CD14-positive monocyte (primary cell): ENCODE data around the gene BARX2. TPM values are rescaled to one million over a fixed set of nuclear protein-coding genes. Genes with fewer than 3 reads are reported as not detected.
A peak's percentile ranks its signal among the peaks of the same experiment; 100 is the strongest.

Experiments used
- DNase-seq, 3 donors: peaks; one replicate each; pipeline ENCODE4 v3.0.0-alpha.2; 2011 to 2022
- H2AFZ ChIP-seq: 2 replicates; pipeline ENCODE4 v1.6.0; 2012; ENCODE audit warnings: mild to moderate bottlenecking, low read depth, low read length, inconsistent platforms; ENCODE audit not compliant: insufficient read depth, poor library complexity, severe bottlenecking
- H3K27ac ChIP-seq, 2 donors: 1 replicate in 1 of 2; 2 replicates in 1 of 2; pipeline ENCODE4 v1.5.1; 2012 to 2013; ENCODE audit warnings: low read length in 2 of 2, control low read depth in 1 of 2, inconsistent platforms in 1 of 2, low read depth in 1 of 2, mild to moderate bottlenecking in 1 of 2
- H3K27me3 ChIP-seq, 2 donors: one replicate each; pipeline versions ENCODE4 v1.6.0 to v1.6.1; 2011 to 2013; ENCODE audit warnings: low read length in 2 of 2; ENCODE audit not compliant: control insufficient read depth in 2 of 2, insufficient read depth in 2 of 2
- H3K36me3 ChIP-seq, 2 donors: replicated peaks in 1 of 2; 1 replicate in 1 of 2; 2 replicates in 1 of 2; pipeline versions ENCODE4 v1.5.1 to v1.6.1; 2012 to 2013; ENCODE audit warnings: low read length in 2 of 2, control low read depth in 1 of 2, inconsistent platforms in 1 of 2, mild to moderate bottlenecking in 1 of 2; ENCODE audit not compliant: insufficient read depth in 2 of 2, control insufficient read depth in 1 of 2
- H3K4me1 ChIP-seq, 2 donors: 1 replicate in 1 of 2; 2 replicates in 1 of 2; pipeline versions ENCODE4 v1.5.1 to v1.6.1; 2012 to 2013; ENCODE audit warnings: low read length in 2 of 2, control low read depth in 1 of 2, inconsistent platforms in 1 of 2, mild to moderate bottlenecking in 1 of 2, moderate library complexity in 1 of 2; ENCODE audit not compliant: insufficient read depth in 2 of 2, control insufficient read depth in 1 of 2
- H3K4me2 ChIP-seq: replicated peaks from 2 replicates; pipeline ENCODE3; 2012; ENCODE audit warnings: low read length, moderate library complexity, mild to moderate bottlenecking; ENCODE audit not compliant: poor library complexity, severe bottlenecking; ENCODE audit errors: extremely low read depth
- H3K4me3 ChIP-seq, 3 experiments: fragments of 200-600 bp in 1 of 3; sonication (generic) in 1 of 3; replicated peaks in 1 of 3; 1 replicate in 2 of 3; 2 replicates in 1 of 3; pipeline ENCODE4 v1.5.1; 2011 to 2013; ENCODE audit warnings: low read length in 3 of 3, mild to moderate bottlenecking in 3 of 3, control low read depth in 2 of 3, low read depth in 2 of 3, inconsistent platforms in 1 of 3, moderate library complexity in 1 of 3
- H3K79me2 ChIP-seq: 2 replicates; pipeline ENCODE4 v1.6.0; 2012; ENCODE audit warnings: mild to moderate bottlenecking, control low read depth, inconsistent platforms, low read length, moderate library complexity; ENCODE audit not compliant: insufficient read depth
- H3K9ac ChIP-seq: 2 replicates; pipeline ENCODE4 v1.6.0; 2017; ENCODE audit warnings: low read length, mild to moderate bottlenecking; ENCODE audit not compliant: insufficient read depth, poor library complexity, severe bottlenecking
- H3K9me3 ChIP-seq, 2 donors: replicated peaks in 1 of 2; 1 replicate in 1 of 2; 2 replicates in 1 of 2; pipeline versions ENCODE4 v1.5.1 to v1.6.1; 2012 to 2013; ENCODE audit warnings: low read length in 2 of 2, control low read depth in 1 of 2; ENCODE audit not compliant: control insufficient read depth in 1 of 2, insufficient read depth in 1 of 2
- H4K20me1 ChIP-seq: 2 replicates; pipeline ENCODE4 v1.6.0; 2012; ENCODE audit warnings: mild to moderate bottlenecking, low read length, control low read depth, moderate library complexity; ENCODE audit not compliant: insufficient read depth
- H3K27ac Mint-ChIP-seq, 7 donors: one replicate each; pipeline ENCODE4 v1.8.0; 2020; ENCODE audit warnings: mild to moderate bottlenecking in 7 of 7, mixed read lengths in 7 of 7, moderate library complexity in 6 of 7, inconsistent platforms in 2 of 7
- H3K27me3 Mint-ChIP-seq, 3 donors: one replicate each; pipeline ENCODE4 v1.8.0; 2021 to 2022; ENCODE audit warnings: low read depth in 3 of 3, mild to moderate bottlenecking in 3 of 3, mixed read lengths in 3 of 3, moderate library complexity in 3 of 3, inconsistent platforms in 1 of 3
- H3K36me3 Mint-ChIP-seq, 2 donors: one replicate each; pipeline ENCODE4 v1.8.0; 2020; ENCODE audit warnings: mixed read lengths in 2 of 2, inconsistent platforms in 1 of 2, mild to moderate bottlenecking in 1 of 2
- H3K4me1 Mint-ChIP-seq: one replicate; pipeline ENCODE4 v1.8.0; 2020; ENCODE audit warnings: mild to moderate bottlenecking, mixed read lengths
- H3K4me3 Mint-ChIP-seq, 2 donors: one replicate each; pipeline ENCODE4 v1.8.0; 2020; ENCODE audit warnings: mild to moderate bottlenecking in 2 of 2, mixed read lengths in 2 of 2, moderate library complexity in 1 of 2
- H3K9me3 Mint-ChIP-seq, 7 donors: one replicate each; pipeline ENCODE4 v1.8.0; 2020 to 2022; ENCODE audit warnings: mixed read lengths in 7 of 7, mild to moderate bottlenecking in 6 of 7, moderate library complexity in 6 of 7, inconsistent platforms in 2 of 7
- WGBS: methylation state at CpG from one replicate; pipeline ENCODE4 v1.1.5; 2013; ENCODE audit warnings: missing lambda C conversion rate; ENCODE audit not compliant: insufficient coverage; 5-methylcytosine and 5-hydroxymethylcytosine counted together
- intact Hi-C, 2 donors: fragments of 100-400 bp; cut with micrococcal nuclease; formaldehyde crosslinking; loops; one replicate each; pipeline versions ENCODE4 v1.15.0 to v1.15.1; 2023
- polyA plus RNA-seq, 3 donors: library from polyadenylated mRNA; depleted of rRNA in 1 of 3; unstranded in 2 of 3; stranded (reverse) in 1 of 3; fragments of 300-500 nt in 2 of 3; fragments of >200 nt in 1 of 3; fragmentation: Illumina TruSeq in 2 of 3; gene quantifications; 1 replicate in 2 of 3; 2 replicates in 1 of 3; pipeline ENCODE4 v1.2.3, GENCODE V29; 2012 to 2021
- TF ChIP-seq, protein P1 (sequence below): fragments of 200-600 bp; IDR thresholded peaks from one replicate; pipeline ENCODE4 v1.8.0; 2022; ENCODE audit warnings: antibody characterized with exemption, mild to moderate bottlenecking

The BARX2 gene
- polyA plus RNA-seq, 3 donors = not detected

DNA sequence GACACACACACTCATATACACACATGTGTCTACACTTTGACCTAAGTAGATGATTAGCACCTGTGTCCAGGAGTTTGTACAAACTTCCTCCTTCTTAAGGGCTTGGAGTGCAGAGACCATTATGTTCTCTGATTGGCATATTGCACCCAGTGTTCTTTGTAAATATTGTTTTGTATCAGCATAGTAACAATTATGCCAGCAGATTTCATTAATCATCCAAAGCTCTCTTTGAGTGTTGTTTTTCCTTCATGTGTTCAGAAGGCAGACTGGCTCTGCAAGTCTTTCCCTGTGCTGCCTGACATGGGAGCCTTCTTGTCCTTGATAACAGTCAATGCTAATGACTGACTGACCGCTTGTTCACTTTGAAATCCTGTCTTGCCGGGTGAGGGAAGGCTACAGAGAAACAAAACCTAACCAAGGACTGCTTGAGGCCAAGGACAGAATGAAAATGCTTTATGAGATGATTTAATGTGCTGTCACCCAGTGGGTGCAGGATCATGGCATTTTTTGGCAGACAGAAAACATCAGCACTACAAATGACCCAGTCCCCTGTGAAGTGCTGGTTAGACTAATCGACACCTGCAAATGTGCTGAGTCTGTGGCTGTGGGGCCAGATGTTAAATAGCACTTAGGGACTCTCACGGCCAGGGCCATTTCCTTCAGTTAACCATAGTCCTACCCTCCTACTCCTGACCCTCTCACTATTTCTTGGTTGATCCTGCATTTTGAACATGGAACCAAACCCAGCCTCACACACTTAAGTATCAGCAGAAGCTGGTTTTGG is 6.6 kb upstream of the BARX2 start:
- no peak for DNase-seq
- Histone ChIP-seq H3K27me3 (peaks cover 82 to 96% of the 10 kb centered on the region in 2 donors), H3K4me3 (no peak overlapping the region), H2AFZ (no peak overlapping the region), H3K27ac (no peak overlapping the region), H3K9me3 (peaks cover 0 to 20% of the 10 kb centered on the region in 2 donors), H4K20me1 (no peaks in the 10 kb centered on the region), H3K79me2 (no peaks in the 10 kb centered on the region), H3K4me1 (peaks cover 14% of the 10 kb centered on the region in 2 donors), H3K36me3 (no peaks in the 10 kb centered on the region), H3K9ac (no peak overlapping the region), H3K4me2 (no peak overlapping the region)
- peaks cover 13% of the 10 kb centered on the region for H3K4me1 Mint-ChIP-seq
- peak overlapping the region in 1 of 2 donors; percentile 40 for H3K4me3 Mint-ChIP-seq
- peaks cover 0 to 17% (median 5%) of the 10 kb centered on the region in 7 donors for H3K9me3 Mint-ChIP-seq
- intact Hi-C loops = no loop called here
- no peak overlapping the region for H3K27ac Mint-ChIP-seq
- peaks cover 64 to 87% (median 77%) of the 10 kb centered on the region in 3 donors for H3K27me3 Mint-ChIP-seq
- H3K36me3 Mint-ChIP-seq = no peaks in the 10 kb centered on the region
- 56% methylated on average over 2 of the region's 4 CpGs for WGBS
- TF ChIP-seq, protein P1, sequence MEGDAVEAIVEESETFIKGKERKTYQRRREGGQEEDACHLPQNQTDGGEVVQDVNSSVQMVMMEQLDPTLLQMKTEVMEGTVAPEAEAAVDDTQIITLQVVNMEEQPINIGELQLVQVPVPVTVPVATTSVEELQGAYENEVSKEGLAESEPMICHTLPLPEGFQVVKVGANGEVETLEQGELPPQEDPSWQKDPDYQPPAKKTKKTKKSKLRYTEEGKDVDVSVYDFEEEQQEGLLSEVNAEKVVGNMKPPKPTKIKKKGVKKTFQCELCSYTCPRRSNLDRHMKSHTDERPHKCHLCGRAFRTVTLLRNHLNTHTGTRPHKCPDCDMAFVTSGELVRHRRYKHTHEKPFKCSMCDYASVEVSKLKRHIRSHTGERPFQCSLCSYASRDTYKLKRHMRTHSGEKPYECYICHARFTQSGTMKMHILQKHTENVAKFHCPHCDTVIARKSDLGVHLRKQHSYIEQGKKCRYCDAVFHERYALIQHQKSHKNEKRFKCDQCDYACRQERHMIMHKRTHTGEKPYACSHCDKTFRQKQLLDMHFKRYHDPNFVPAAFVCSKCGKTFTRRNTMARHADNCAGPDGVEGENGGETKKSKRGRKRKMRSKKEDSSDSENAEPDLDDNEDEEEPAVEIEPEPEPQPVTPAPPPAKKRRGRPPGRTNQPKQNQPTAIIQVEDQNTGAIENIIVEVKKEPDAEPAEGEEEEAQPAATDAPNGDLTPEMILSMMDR = no peak

DNA sequence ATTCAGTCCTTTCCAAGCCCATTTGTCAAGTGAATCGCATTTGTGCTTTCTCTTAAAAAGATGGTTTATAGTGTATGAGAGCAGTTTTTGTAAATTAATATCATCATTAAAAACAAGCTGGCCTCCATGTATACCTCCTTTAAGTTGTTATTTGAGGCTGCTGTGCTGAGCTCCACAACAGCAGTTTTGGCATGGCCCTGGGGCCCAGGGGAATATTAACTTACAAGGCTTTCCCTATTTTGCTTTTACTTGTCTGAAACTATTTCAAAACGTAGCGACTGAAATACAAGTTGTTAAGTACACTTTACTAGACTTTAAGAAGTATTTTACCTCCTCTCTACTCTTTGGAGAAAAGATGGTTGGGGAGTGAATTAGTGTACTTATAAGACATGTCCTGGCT is 4.9 kb upstream of the BARX2 start:
- Mint-ChIP-seq H3K27ac (no peak overlapping the region), H3K4me3 (peak overlapping the region in 1 of 2 donors; percentile 90), H3K9me3 (peaks cover 0 to 26% (median 7%) of the 10 kb centered on the region in 7 donors), H3K27me3 (peaks cover 76 to 99% (median 87%) of the 10 kb centered on the region in 3 donors), H3K36me3 (peaks cover 0 to 5% of the 10 kb centered on the region in 2 donors), H3K4me1 (peaks cover 24% of the 10 kb centered on the region)
- intact Hi-C loops = no loop called here
- Histone ChIP-seq H2AFZ (no peak overlapping the region), H3K9me3 (peaks cover 0 to 24% of the 10 kb centered on the region in 2 donors), H4K20me1 (no peaks in the 10 kb centered on the region), H3K79me2 (no peaks in the 10 kb centered on the region), H3K9ac (no peak overlapping the region), H3K4me3 (no peak overlapping the region), H3K27ac (no peak overlapping the region), H3K27me3 (peaks cover 89 to 94% of the 10 kb centered on the region in 2 donors), H3K4me1 (peaks cover 18 to 20% of the 10 kb centered on the region in 2 donors), H3K4me2 (no peak overlapping the region), H3K36me3 (no peaks in the 10 kb centered on the region)
- no peak for DNase-seq
- WGBS = no CpG with 5 or more reads among the region's 3 CpGs
- TF ChIP-seq, protein P1 = no peak
